Activated CD8-positive, alpha-beta memory T cell treated with anti-CD3 and anti-CD28 coated beads for 36 hours (primary cell): Measurements from ENCODE around the gene ZP1. TPM values are rescaled to one million over a fixed set of nuclear protein-coding genes. Genes with fewer than 3 reads are reported as not detected.

Experiments
- total RNA-seq, 2 experiments: library from RNA; stranded (reverse); gene quantifications; one replicate each; pipeline ENCODE4 v1.2.3, GENCODE V29; 2021

The ZP1 gene
- total RNA-seq, 2 experiments from 2014 or later, result not detected

Other genes with a start within 250 kb of the ZP1 start
- not detected for gene MS4A8, start 167.9 kb upstream of the ZP1 start, total RNA-seq
- not detected for gene MS4A18, start 142.8 kb upstream of the ZP1 start, total RNA-seq
- not detected for gene MS4A15, start 110.7 kb upstream of the ZP1 start, total RNA-seq
- not detected for gene MS4A10, start 82.2 kb upstream of the ZP1 start, total RNA-seq
- 100 to 1,000 TPM; 107 to 110 TPM for gene CCDC86, start 25.4 kb upstream of the ZP1 start, total RNA-seq
- under 1 TPM; 0.15 to 0.19 TPM for gene PTGDR2, start 11.6 kb upstream of the ZP1 start, total RNA-seq
- 100 to 1,000 TPM; 199 to 204 TPM for gene PRPF19, start 39.0 kb downstream of the ZP1 start, total RNA-seq
- 100 to 1,000 TPM; 145 to 154 TPM for gene TMEM109, start 46.6 kb downstream of the ZP1 start, total RNA-seq
- 1 to 10 TPM in 1 of 2 experiments, under 1 TPM in 1; 0.99 to 1.1 TPM for gene TMEM132A, start 56.9 kb downstream of the ZP1 start, total RNA-seq
- gene SLC15A3, start 84.6 kb downstream of the ZP1 start, total RNA-seq, result 1 to 10 TPM in 1 of 2 experiments, under 1 TPM in 1; 0.95 to 2.3 TPM
- 100 to 1,000 TPM; 209 to 212 TPM for gene CD6, start 104.1 kb downstream of the ZP1 start, total RNA-seq
- 100 to 1,000 TPM; 136 to 150 TPM for gene CD5, start 234.9 kb downstream of the ZP1 start, total RNA-seq